Neural progenitor cell (in vitro differentiated cells): ENCODE data around the gene CROCC2. TPM values are rescaled to one million over a fixed set of nuclear protein-coding genes. Genes with fewer than 3 reads are reported as not detected.

Experiments used
- DNase-seq: peaks from one replicate; pipeline ENCODE4 v3.0.0-alpha.2; 2016; ENCODE audit warnings: low spot score
- H2AFZ ChIP-seq: fragments of 200-600 bp; sonication (generic); replicated peaks from 2 replicates; pipeline ENCODE4 v1.6.1; 2016; ENCODE audit warnings: antibody characterized with exemption
- H3F3A ChIP-seq: fragments of 200-600 bp; sonication (generic); 2 replicates; pipeline ENCODE4 v1.6.1; 2016; ENCODE audit warnings: antibody characterized with exemption, low read depth
- H3K27ac ChIP-seq: fragments of 200-600 bp; sonication (generic); 2 replicates; pipeline ENCODE4 v1.5.1; 2016; ENCODE audit warnings: mild to moderate bottlenecking
- H3K27me3 ChIP-seq: fragments of 200-600 bp; sonication (generic); 2 replicates; pipeline ENCODE4 v1.6.1; 2016; ENCODE audit warnings: mild to moderate bottlenecking, moderate library complexity
- H3K36me3 ChIP-seq: fragments of 200-600 bp; sonication (generic); 2 replicates; pipeline ENCODE4 v1.5.1; 2016
- H3K4me1 ChIP-seq: fragments of 200-600 bp; sonication (generic); 2 replicates; pipeline ENCODE4 v1.6.1; 2016; ENCODE audit warnings: mixed run types
- H3K4me2 ChIP-seq: fragments of 200-600 bp; sonication (generic); 2 replicates; pipeline ENCODE4 v1.6.1; 2016
- H3K4me3 ChIP-seq: fragments of 200-600 bp; sonication (generic); 2 replicates; pipeline ENCODE4 v1.5.1; 2016
- H3K79me2 ChIP-seq: fragments of 200-600 bp; sonication (generic); 2 replicates; pipeline ENCODE4 v1.6.1; 2016; ENCODE audit warnings: low read depth
- H3K9ac ChIP-seq: fragments of 200-600 bp; sonication (generic); 2 replicates; pipeline ENCODE4 v1.6.1; 2016
- H3K9me3 ChIP-seq: fragments of 200-600 bp; sonication (generic); 2 replicates; pipeline ENCODE4 v1.5.1; 2016; ENCODE audit warnings: low read depth
- H4K20me1 ChIP-seq: fragments of 200-600 bp; sonication (generic); 2 replicates; pipeline ENCODE4 v1.6.1; 2016; ENCODE audit warnings: low read depth
- H3K27ac Mint-ChIP-seq: 3 replicates; pipeline ENCODE4 v1.8.0; 2021; ENCODE audit warnings: mixed read lengths
- H3K27me3 Mint-ChIP-seq: 2 replicates; pipeline ENCODE4 v1.8.0; 2022; ENCODE audit warnings: low read depth, mild to moderate bottlenecking, inconsistent platforms, moderate library complexity, mixed read lengths; ENCODE audit not compliant: insufficient read depth
- H3K36me3 Mint-ChIP-seq: 3 replicates; pipeline ENCODE4 v1.8.0; 2021; ENCODE audit warnings: mixed read lengths
- H3K4me1 Mint-ChIP-seq: 3 replicates; pipeline ENCODE4 v1.8.0; 2021; ENCODE audit warnings: mixed read lengths
- H3K4me3 Mint-ChIP-seq: 3 replicates; pipeline ENCODE4 v1.8.0; 2021; ENCODE audit warnings: mild to moderate bottlenecking, moderate library complexity, mixed read lengths
- H3K9me3 Mint-ChIP-seq: 3 replicates; pipeline ENCODE4 v1.8.0; 2020; ENCODE audit warnings: mixed read lengths
- EZH2 ChIP-seq: fragments of 200-600 bp; sonication (generic); IDR thresholded peaks from 2 replicates; pipeline ENCODE4 v1.6.1; 2017; ENCODE audit warnings: antibody characterized with exemption, mild to moderate bottlenecking, moderate library complexity
- EZH2phosphoT487 ChIP-seq: fragments of 200-600 bp; sonication (generic); IDR thresholded peaks from 2 replicates; pipeline ENCODE4 v1.6.1; 2017; ENCODE audit warnings: antibody characterized with exemption
- total RNA-seq: library from RNA; depleted of rRNA; stranded (reverse); fragments of >200 nt; gene quantifications from 2 replicates; pipeline ENCODE4 v1.2.3, GENCODE V29; 2015; ENCODE audit warnings: low replicate concordance
- TF ChIP-seq, protein P1 (sequence below): fragments of 200-600 bp; sonication (generic); IDR thresholded peaks from 2 replicates; pipeline ENCODE4 v1.5.1; 2017; ENCODE audit warnings: antibody characterized with exemption, mild to moderate bottlenecking

The CROCC2 gene
- total RNA-seq, 1 donor from 2014 or later: not detected

DNA sequence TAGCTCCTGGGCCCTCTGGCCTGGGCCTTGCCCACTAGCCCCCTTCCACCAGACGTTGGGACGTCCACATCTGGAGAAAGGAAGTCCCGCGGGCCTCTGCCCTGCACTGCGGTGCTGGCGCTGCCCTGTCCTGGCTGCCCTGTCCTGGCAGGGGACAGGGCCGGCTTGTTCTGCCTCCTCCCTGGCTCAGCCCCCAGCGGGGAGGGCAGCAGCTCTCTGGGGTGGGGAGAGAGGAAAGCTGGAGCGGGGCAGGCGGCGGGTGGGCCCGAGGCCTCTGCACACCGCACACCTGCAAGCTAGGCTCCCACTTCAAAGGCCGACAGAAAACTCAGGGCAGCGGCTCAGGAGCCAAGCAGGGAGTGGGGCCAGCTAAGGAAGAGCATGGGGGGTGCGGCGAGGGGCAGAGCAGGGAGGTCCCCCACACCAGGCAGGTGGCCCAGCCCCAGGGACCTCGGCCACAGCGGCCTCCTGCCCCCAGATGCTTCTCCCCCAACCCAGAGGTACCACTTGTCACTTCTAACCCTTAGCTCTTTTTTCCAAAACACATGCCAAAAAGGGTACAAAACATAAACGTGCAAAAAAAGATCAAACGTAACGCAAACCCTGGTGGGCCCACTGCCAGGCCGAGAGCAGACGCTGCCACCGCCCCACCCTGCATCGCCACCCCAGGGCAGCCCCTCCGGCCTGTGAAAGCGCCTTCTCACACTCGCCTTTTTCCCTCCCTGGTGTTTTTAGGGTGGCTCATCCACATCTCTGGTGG, 105.8 kb downstream of the CROCC2 start:
- no peak overlapping the region for H3K4me3 Mint-ChIP-seq

DNA sequence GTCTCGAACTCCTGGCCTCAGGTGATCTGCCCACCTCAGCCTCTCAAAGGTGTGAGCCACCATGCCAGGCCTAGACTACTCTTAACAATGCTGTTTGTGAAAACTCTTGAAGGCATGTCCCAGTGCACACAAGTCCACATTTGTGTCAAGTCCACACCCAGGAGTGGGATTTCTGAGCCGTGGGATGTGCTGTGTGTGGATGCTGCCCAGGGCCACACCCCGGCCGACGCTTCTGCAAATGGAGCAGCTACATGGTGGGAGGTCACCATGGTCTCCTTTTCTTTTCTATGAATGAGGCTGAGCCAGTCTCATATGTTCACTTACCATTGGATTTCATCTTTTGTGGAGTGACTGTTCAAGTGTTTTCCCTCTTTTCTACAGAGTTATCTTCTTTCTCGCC, 108.1 kb downstream of the CROCC2 start:
- Histone ChIP-seq H3K27me3 (no peaks in the 10 kb centered on the region), H3K9ac (no peak overlapping the region), H2AFZ (no peak overlapping the region), H3F3A (no peaks in the 10 kb centered on the region), H3K9me3 (no peaks in the 10 kb centered on the region), H3K4me2 (no peak overlapping the region), H3K4me3 (no peak overlapping the region), H4K20me1 (no peaks in the 10 kb centered on the region), H3K79me2 (no peaks in the 10 kb centered on the region), H3K4me1 (peaks cover 9% of the 10 kb centered on the region), H3K27ac (no peak overlapping the region), H3K36me3 (no peaks in the 10 kb centered on the region)
- H3K36me3 Mint-ChIP-seq: no peaks in the 10 kb centered on the region
- no peak for TF ChIP-seq EZH2
- TF ChIP-seq, protein P1, sequence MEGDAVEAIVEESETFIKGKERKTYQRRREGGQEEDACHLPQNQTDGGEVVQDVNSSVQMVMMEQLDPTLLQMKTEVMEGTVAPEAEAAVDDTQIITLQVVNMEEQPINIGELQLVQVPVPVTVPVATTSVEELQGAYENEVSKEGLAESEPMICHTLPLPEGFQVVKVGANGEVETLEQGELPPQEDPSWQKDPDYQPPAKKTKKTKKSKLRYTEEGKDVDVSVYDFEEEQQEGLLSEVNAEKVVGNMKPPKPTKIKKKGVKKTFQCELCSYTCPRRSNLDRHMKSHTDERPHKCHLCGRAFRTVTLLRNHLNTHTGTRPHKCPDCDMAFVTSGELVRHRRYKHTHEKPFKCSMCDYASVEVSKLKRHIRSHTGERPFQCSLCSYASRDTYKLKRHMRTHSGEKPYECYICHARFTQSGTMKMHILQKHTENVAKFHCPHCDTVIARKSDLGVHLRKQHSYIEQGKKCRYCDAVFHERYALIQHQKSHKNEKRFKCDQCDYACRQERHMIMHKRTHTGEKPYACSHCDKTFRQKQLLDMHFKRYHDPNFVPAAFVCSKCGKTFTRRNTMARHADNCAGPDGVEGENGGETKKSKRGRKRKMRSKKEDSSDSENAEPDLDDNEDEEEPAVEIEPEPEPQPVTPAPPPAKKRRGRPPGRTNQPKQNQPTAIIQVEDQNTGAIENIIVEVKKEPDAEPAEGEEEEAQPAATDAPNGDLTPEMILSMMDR: no peak
- no peak for TF ChIP-seq EZH2phosphoT487
- no peak overlapping the region for H3K4me3 Mint-ChIP-seq
- H3K27ac Mint-ChIP-seq: no peak overlapping the region
- H3K27me3 Mint-ChIP-seq: peaks cover 11% of the 10 kb centered on the region
- peaks cover 2% of the 10 kb centered on the region for H3K9me3 Mint-ChIP-seq
- H3K4me1 Mint-ChIP-seq: peaks cover 9% of the 10 kb centered on the region
- no peak for DNase-seq

More for the DNA sequence above, 105.8 kb downstream of the CROCC2 start:
- Histone ChIP-seq H3K27ac (no peak overlapping the region), H3K4me2 (no peak overlapping the region), H3K27me3 (no peaks in the 10 kb centered on the region), H2AFZ (no peak overlapping the region), H3K4me1 (peaks cover 9% of the 10 kb centered on the region), H3K79me2 (no peaks in the 10 kb centered on the region), H3K9me3 (no peaks in the 10 kb centered on the region), H4K20me1 (no peaks in the 10 kb centered on the region), H3K4me3 (no peak overlapping the region), H3F3A (no peaks in the 10 kb centered on the region), H3K9ac (no peak overlapping the region), H3K36me3 (no peaks in the 10 kb centered on the region)
- DNase-seq: no peak
- peaks cover 11% of the 10 kb centered on the region for H3K27me3 Mint-ChIP-seq
- H3K36me3 Mint-ChIP-seq: no peaks in the 10 kb centered on the region
- TF ChIP-seq EZH2phosphoT487 (no peak), EZH2 (no peak)
- TF ChIP-seq, protein P1: no peak
- H3K9me3 Mint-ChIP-seq: no peaks in the 10 kb centered on the region
- H3K4me1 Mint-ChIP-seq: peaks cover 14% of the 10 kb centered on the region
- no peak overlapping the region for H3K27ac Mint-ChIP-seq

DNA sequence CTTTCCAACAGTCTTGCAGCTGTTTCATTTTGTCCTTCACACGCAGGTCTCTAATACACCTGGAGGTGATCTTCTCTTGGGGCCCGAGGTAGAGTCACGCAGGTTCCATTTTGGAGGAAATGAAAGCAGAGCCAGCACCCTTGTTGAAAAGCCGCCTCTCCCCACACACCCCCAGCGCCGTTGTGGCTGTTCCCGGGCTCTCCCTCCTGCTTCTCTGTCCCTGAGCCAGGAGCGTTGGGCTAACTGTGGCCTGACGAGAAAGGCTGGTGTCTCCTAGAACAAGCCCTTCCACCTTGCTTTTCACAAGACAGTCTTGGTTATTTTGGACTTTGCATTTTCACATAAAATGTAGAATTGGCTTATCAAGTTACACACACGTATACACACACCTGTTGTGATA, 108.6 kb downstream of the CROCC2 start:
- Histone ChIP-seq H3K9ac (no peak overlapping the region), H3K4me2 (no peak overlapping the region), H3K4me1 (peaks cover 6% of the 10 kb centered on the region), H3K27ac (no peak overlapping the region), H3K4me3 (no peak overlapping the region), H4K20me1 (no peaks in the 10 kb centered on the region), H2AFZ (no peak overlapping the region), H3K9me3 (no peaks in the 10 kb centered on the region), H3K36me3 (no peaks in the 10 kb centered on the region), H3K79me2 (no peaks in the 10 kb centered on the region), H3K27me3 (no peaks in the 10 kb centered on the region), H3F3A (no peaks in the 10 kb centered on the region)
- Mint-ChIP-seq H3K4me3 (no peak overlapping the region), H3K9me3 (peaks cover 2% of the 10 kb centered on the region), H3K27ac (no peak overlapping the region), H3K27me3 (peaks cover 11% of the 10 kb centered on the region), H3K36me3 (no peaks in the 10 kb centered on the region), H3K4me1 (peaks cover 6% of the 10 kb centered on the region)
- no peak for DNase-seq
- no peak for TF ChIP-seq EZH2
- TF ChIP-seq, protein P1: no peak
- no peak for TF ChIP-seq EZH2phosphoT487
